AG04450 (cell line): ENCODE measurements around the gene ARHGEF25. TPM values are rescaled to one million over a fixed set of nuclear protein-coding genes. Genes with fewer than 3 reads are reported as not detected.
"Not testable (repeated sequence)": the region's sequence is repeated elsewhere in the genome, so short reads cannot be mapped to it uniquely, and the experiment has no call there.

Source experiments
- CTCF ChIA-PET: fragments of 300-600, 350-600 bp; formaldehyde crosslinking; extraction: SDS; loops from one replicate; lab custom pipeline; 2022; ENCODE audit warnings: antibody characterized with exemption, inconsistent platforms; lab: Charles Lee
- POLR2A ChIA-PET: fragments of 350-600 bp; formaldehyde crosslinking; extraction: SDS; loops from one replicate; lab custom pipeline; 2021; ENCODE audit warnings: antibody characterized with exemption, inconsistent platforms; lab: Yijun Ruan, JAX
- DNase-seq: peaks from one replicate; pipeline ENCODE4 v3.0.0-alpha.2; 2011; ENCODE audit warnings: low read depth, low spot score
- H3K27ac ChIP-seq: one replicate; pipeline ENCODE4 v1.5.1; 2012; ENCODE audit warnings: low read depth, low read length, control low read depth
- H3K27me3 ChIP-seq: one replicate; pipeline ENCODE4 v1.6.0; 2012; ENCODE audit warnings: low read length; ENCODE audit not compliant: control insufficient read depth, insufficient read depth
- H3K4me3 ChIP-seq: 2 replicates; pipeline ENCODE4 v1.5.1; 2011; ENCODE audit warnings: mild to moderate bottlenecking, low read depth, low read length, control low read depth
- H3K9me3 ChIP-seq: 2 replicates; pipeline ENCODE4 v1.5.1; 2012; ENCODE audit warnings: low read length; ENCODE audit not compliant: control insufficient read depth, insufficient read depth
- CTCF ChIP-seq: IDR thresholded peaks from 2 replicates; pipeline ENCODE4 v1.5.1; 2011; ENCODE audit warnings: low read depth, low read length, control low read depth, inconsistent platforms
- polyA plus RNA-seq: library from polyadenylated mRNA; depleted of rRNA; stranded (reverse); fragments of >200 nt; gene quantifications from 2 replicates; pipeline ENCODE4 v1.2.3, GENCODE V29; 2011

The ARHGEF25 gene
- polyA plus RNA-seq, 1 experiment = 23.4 TPM

- TF ChIP-seq CTCF = no peak
Observed at GRCh38 chr12:57617942-57618341, 6.7 kb downstream of the ARHGEF25 start.

GRCh38 chr12:57618431-57618830 lies 7.2 kb downstream of the ARHGEF25 start:
- H3K27me3 ChIP-seq = peaks cover 25% of the 10 kb centered on the region
- CTCF ChIA-PET = not testable (repeated sequence)

More at GRCh38 chr12:57617942-57618341, 6.7 kb downstream of the ARHGEF25 start:
- POLR2A ChIA-PET = no interaction called here
- no peak overlapping the region for H3K27ac ChIP-seq
- H3K4me3 ChIP-seq = no peak overlapping the region
- no peak for DNase-seq
- H3K9me3 ChIP-seq = no peaks in the 10 kb centered on the region; the same call in 1 of the 2 replicates
- CTCF ChIA-PET = no interaction called here
- H3K27me3 ChIP-seq = peaks cover 22% of the 10 kb centered on the region

DNA sequence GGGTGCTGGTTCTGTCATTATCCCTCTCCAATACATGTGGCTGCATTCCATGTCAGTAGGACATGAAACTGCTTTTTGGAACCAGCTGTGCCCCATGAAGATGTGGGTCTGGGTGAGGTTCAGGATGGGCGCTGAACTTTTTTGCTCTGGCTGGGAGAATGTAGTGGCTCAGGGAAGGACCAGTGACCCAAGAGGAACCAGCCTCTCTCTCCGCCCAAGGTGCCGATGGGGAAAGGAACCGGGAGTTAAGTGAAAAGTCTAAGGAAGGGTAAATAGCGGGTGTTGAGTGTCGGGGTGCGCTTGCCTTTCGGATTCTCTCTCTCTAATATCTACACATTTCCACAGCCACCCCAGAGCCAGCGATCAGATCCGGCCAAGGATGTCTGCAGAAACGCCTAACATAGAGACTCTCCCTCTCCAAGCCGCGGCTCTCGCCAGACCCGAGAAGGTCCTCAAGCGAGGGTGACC lies 7.8 kb downstream of the ARHGEF25 start:
- ChIA-PET POLR2A (no interaction called here), CTCF (interaction anchor here (1.3 to 7.6 kb wide), 2 partner anchors 12 to 36 kb away, joined by 3 to 112 read pairs; no protein-coding TSS in a partner anchor)
- H3K9me3 ChIP-seq = no peaks in the 10 kb centered on the region; the same call in 1 of the 2 replicates
- no peak overlapping the region for H3K4me3 ChIP-seq
- TF ChIP-seq CTCF = no peak
- no peak for DNase-seq
- H3K27ac ChIP-seq = no peak overlapping the region
- H3K27me3 ChIP-seq = peaks cover 29% of the 10 kb centered on the region

More at GRCh38 chr12:57618431-57618830, 7.2 kb downstream of the ARHGEF25 start:
- H3K27ac ChIP-seq, H3K4me3 ChIP-seq, DNase-seq, H3K9me3 ChIP-seq, POLR2A ChIA-PET: not testable (repeated sequence)

- Histone ChIP-seq H3K4me3 (no peak overlapping the region), H3K27ac (no peak overlapping the region), H3K27me3 (peaks cover 33% of the 10 kb centered on the region), H3K9me3 (no peaks in the 10 kb centered on the region; the same call in 1 of the 2 replicates)
- no peak for DNase-seq
- TF ChIP-seq CTCF = no peak
- POLR2A ChIA-PET = interaction anchor here (1.9 kb wide), 1 partner anchor 8 kb away, joined by 8 read pairs; the partner anchor contains the start of gene ARHGEF25
- CTCF ChIA-PET = interaction anchor here (1.3 to 7.6 kb wide), 3 partner anchors 11 to 37 kb away, joined by 3 to 112 read pairs (median 6); partner anchors contain the start of gene B4GALNT1
Observed at GRCh38 chr12:57619434-57620244, 8.4 kb downstream of the ARHGEF25 start.

DNA sequence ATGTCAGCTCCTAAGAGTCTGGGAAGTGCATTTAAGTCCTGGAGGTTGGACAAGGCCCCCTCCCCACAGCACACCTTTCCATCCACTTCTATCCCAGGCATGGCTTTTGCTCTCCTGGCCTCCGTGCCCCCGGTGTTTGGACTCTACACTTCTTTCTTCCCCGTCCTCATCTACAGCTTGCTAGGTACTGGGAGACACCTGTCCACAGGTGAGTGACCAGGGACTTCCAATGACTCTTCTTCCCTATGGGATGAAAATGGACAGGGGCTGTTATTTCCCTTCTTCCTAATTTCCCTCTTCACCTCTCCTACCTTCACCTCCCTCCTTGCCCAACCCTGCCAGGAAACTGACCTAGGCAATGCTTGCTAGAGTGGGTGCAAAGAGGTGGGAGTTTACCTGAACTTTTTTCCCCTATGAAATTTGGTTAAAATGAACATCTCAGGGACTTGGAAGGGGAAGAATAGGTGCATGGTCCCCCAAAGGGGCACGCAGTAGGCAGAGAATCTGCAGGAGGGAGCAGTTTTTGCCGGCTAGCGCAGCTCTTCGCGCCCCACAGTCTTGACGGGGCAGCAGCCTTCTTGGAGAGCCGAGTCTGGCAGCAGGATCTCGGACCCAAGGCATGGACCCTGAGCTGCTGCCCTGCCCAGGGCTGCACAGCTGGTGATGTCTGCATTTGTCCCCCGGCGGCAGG lies 9.2 kb downstream of the ARHGEF25 start:
- POLR2A ChIA-PET = interaction anchor here (1.2 to 1.9 kb wide), 2 partner anchors 9 kb away, joined by 3 to 8 read pairs; partner anchors contain the start of gene ARHGEF25
- Histone ChIP-seq H3K27ac (no peak overlapping the region), H3K9me3 (no peaks in the 10 kb centered on the region; the same call in 1 of the 2 replicates), H3K4me3 (no peak overlapping the region), H3K27me3 (peaks cover 37% of the 10 kb centered on the region)
- TF ChIP-seq CTCF = no peak
- CTCF ChIA-PET = interaction anchor here (0.6 to 7.6 kb wide), 7 partner anchors 9 to 162 kb away, joined by 3 to 112 read pairs (median 4); partner anchors contain the start of genes ARHGEF25, B4GALNT1 and PIP4K2C
- no peak for DNase-seq
